WTC11 (cell line): ENCODE data around the gene CRYGN. TPM values are rescaled to one million over a fixed set of nuclear protein-coding genes. Genes with fewer than 3 reads are reported as not detected.
A peak's percentile ranks its signal among the peaks of the same experiment; 100 is the strongest.

Experiments
- ATAC-seq: fragments of 200-7000 bp; cut with Tn5 transposase; 2 replicates; pipeline ENCODE4 v1.10.0; 2021; ENCODE audit warnings: mild to moderate bottlenecking, moderate library complexity
- CTCF ChIA-PET: fragments of 300-600 bp; sonication (Branson Sonifier 250); formaldehyde crosslinking; loops from one replicate; lab custom pipeline; 2021; ENCODE audit warnings: antibody characterized with exemption; lab: Charles Lee
- POLR2A ChIA-PET: fragments of 350-600 bp; sonication (Branson Sonifier 250); formaldehyde crosslinking; loops from one replicate; lab custom pipeline; 2021; ENCODE audit warnings: antibody characterized with exemption; lab: Charles Lee
- DNase-seq: peaks from one replicate; pipeline ENCODE4 v3.0.0; 2021; ENCODE audit warnings: low spot score
- H3K27ac Mint-ChIP-seq: 2 replicates; pipeline ENCODE4 v1.8.0; 2021; ENCODE audit warnings: mixed read lengths
- H3K27me3 Mint-ChIP-seq: 2 replicates; pipeline ENCODE4 v1.8.0; 2021; ENCODE audit warnings: low read depth, mild to moderate bottlenecking, moderate library complexity, mixed read lengths
- H3K36me3 Mint-ChIP-seq: 2 replicates; pipeline ENCODE4 v1.8.0; 2021; ENCODE audit warnings: mixed read lengths
- H3K4me1 Mint-ChIP-seq: 2 replicates; pipeline ENCODE4 v1.8.0; 2022; ENCODE audit warnings: mixed read lengths
- H3K4me3 Mint-ChIP-seq: 2 replicates; pipeline ENCODE4 v1.8.0; 2021; ENCODE audit warnings: mild to moderate bottlenecking, moderate library complexity, mixed read lengths
- H3K9me3 Mint-ChIP-seq: 2 replicates; pipeline ENCODE4 v1.8.0; 2021; ENCODE audit warnings: mixed read lengths
- AR ChIP-seq: fragments of 250-450 bp; sonication (Bioruptor Pico); IDR thresholded peaks from 2 replicates; pipeline ENCODE4 v1.9.0; 2021; ENCODE audit warnings: mild to moderate bottlenecking
- CBFB ChIP-seq: sonication (generic); formaldehyde crosslinking; IDR thresholded peaks from 2 replicates; pipeline ENCODE4 v1.8.1; 2022; ENCODE audit warnings: mild to moderate bottlenecking, low read depth, missing genetic modification reagents
- E2F4 ChIP-seq: sonication (generic); formaldehyde crosslinking; IDR thresholded peaks from 2 replicates; pipeline ENCODE4 v1.8.1; 2022; ENCODE audit warnings: low read depth, mild to moderate bottlenecking, moderate library complexity, missing genetic modification reagents, borderline replicate concordance
- FOXP1 ChIP-seq: sonication (generic); formaldehyde crosslinking; IDR thresholded peaks from 2 replicates; pipeline ENCODE4 v1.8.0; 2022; ENCODE audit warnings: missing genetic modification reagents, mild to moderate bottlenecking, moderate library complexity, borderline replicate concordance
- GABPB1 ChIP-seq: sonication (generic); formaldehyde crosslinking; IDR thresholded peaks from 2 replicates; pipeline ENCODE4 v1.8.1; 2023; ENCODE audit warnings: mild to moderate bottlenecking, missing genetic modification reagents
- HMGXB4 ChIP-seq: sonication (generic); formaldehyde crosslinking; IDR thresholded peaks from 2 replicates; pipeline ENCODE4 v1.8.1; 2023; ENCODE audit warnings: mild to moderate bottlenecking, moderate library complexity, missing genetic modification reagents
- JUN ChIP-seq: sonication (generic); formaldehyde crosslinking; IDR thresholded peaks from 2 replicates; pipeline ENCODE4 v1.8.0; 2023; ENCODE audit warnings: mild to moderate bottlenecking, missing genetic modification reagents
- MAX ChIP-seq: sonication (generic); formaldehyde crosslinking; IDR thresholded peaks from 2 replicates; pipeline ENCODE4 v1.8.0; 2022; ENCODE audit warnings: mild to moderate bottlenecking, missing genetic modification reagents
- NFATC4 ChIP-seq: fragments of 250-450 bp; sonication (Bioruptor Pico); IDR thresholded peaks from 2 replicates; pipeline ENCODE4 v1.9.0; 2021; ENCODE audit warnings: mild to moderate bottlenecking
- SMAD3 ChIP-seq: sonication (generic); formaldehyde crosslinking; IDR thresholded peaks from 2 replicates; pipeline ENCODE4 v1.8.0; 2022; ENCODE audit warnings: missing genetic modification reagents, mild to moderate bottlenecking, borderline replicate concordance
- SP1 ChIP-seq: sonication (generic); formaldehyde crosslinking; conservative IDR thresholded peaks from 2 replicates; pipeline ENCODE4 v1.8.1; 2022; ENCODE audit warnings: missing genetic modification reagents
- USF1 ChIP-seq: sonication (generic); formaldehyde crosslinking; IDR thresholded peaks from 2 replicates; pipeline ENCODE4 v1.8.0; 2022; ENCODE audit warnings: mild to moderate bottlenecking, missing genetic modification reagents
- ZNF416 ChIP-seq: fragments of 250-450 bp; sonication (Bioruptor Pico); IDR thresholded peaks from 2 replicates; pipeline ENCODE4 v1.9.0; 2021; ENCODE audit warnings: mild to moderate bottlenecking, inconsistent platforms
- ZNF423 ChIP-seq: fragments of 250-450 bp; sonication (Bioruptor Pico); IDR thresholded peaks from 2 replicates; pipeline ENCODE4 v2.1.2; 2022; ENCODE audit warnings: mild to moderate bottlenecking, moderate library complexity
- ZSCAN18 ChIP-seq: fragments of 250-450 bp; sonication (Bioruptor Pico); IDR thresholded peaks from 2 replicates; pipeline ENCODE4 v2.1.2; 2022; ENCODE audit warnings: mild to moderate bottlenecking, moderate library complexity
- total RNA-seq: library from RNA; stranded (reverse); gene quantifications from 3 replicates; pipeline ENCODE4 v1.2.3, GENCODE V29; 2021

The CRYGN gene
- total RNA-seq, 1 experiment from 2014 or later, result 1.5 TPM

- peaks cover 24% of the 10 kb centered on the region for H3K4me1 Mint-ChIP-seq
- no peak; the same call in 1 of the 2 replicates for ATAC-seq
- peaks cover 79% of the 10 kb centered on the region for H3K27me3 Mint-ChIP-seq
- 0 out of 2 replicates have a peak, but pooled peaks have one; percentile 29 for TF ChIP-seq FOXP1 (CRISPR knock-in tag)
- no peak for TF ChIP-seq ZSCAN18
- no peak for TF ChIP-seq JUN (CRISPR knock-in tag)
- TF ChIP-seq ZNF423 (CRISPR knock-in tag), result no peak
- TF ChIP-seq SP1 (CRISPR knock-in tag), result no peak
- TF ChIP-seq, all 79 proteins: peak for 1
- Mint-ChIP-seq H3K4me3 (no peak overlapping the region), H3K27ac (no peak overlapping the region), H3K36me3 (peaks cover 9% of the 10 kb centered on the region), H3K9me3 (peaks cover 21% of the 10 kb centered on the region)
- ChIA-PET POLR2A (no interaction called here), CTCF (interaction anchor here (0.7 to 1.1 kb wide), 2 partner anchors 31 to 64 kb away, joined by 3 read pairs; no protein-coding TSS in a partner anchor)
- DNase-seq, result no peak
Observed at GRCh38 chr7:151416941-151417315, 23.0 kb downstream of the CRYGN start.

- ChIA-PET POLR2A (no interaction called here), CTCF (interaction anchor here (0.7 to 1.1 kb wide), 3 partner anchors 24 to 64 kb away, joined by 3 read pairs; partner anchors contain the start of gene CRYGN)
- H3K9me3 Mint-ChIP-seq, result peaks cover 15% of the 10 kb centered on the region
- peaks cover 3% of the 10 kb centered on the region; the same call in 1 of the 2 replicates for H3K36me3 Mint-ChIP-seq
- TF ChIP-seq ZNF423 (CRISPR knock-in tag), result 0 out of 2 replicates have a peak, but pooled peaks have one; percentile 4
- no peak for TF ChIP-seq HMGXB4 (CRISPR knock-in tag)
- H3K4me1 Mint-ChIP-seq, result peaks cover 30% of the 10 kb centered on the region
- no peak overlapping the region for H3K27ac Mint-ChIP-seq
- ATAC-seq (peak; percentile 78), DNase-seq (peak; percentile 60)
- H3K27me3 Mint-ChIP-seq, result peaks cover 80% of the 10 kb centered on the region
- no peak overlapping the region for H3K4me3 Mint-ChIP-seq
Observed at GRCh38 chr7:151416112-151416940, 23.6 kb downstream of the CRYGN start.

GRCh38 chr7:151415375-151416105, 24.4 kb downstream of the CRYGN start:
- ChIA-PET CTCF (interaction anchor here (1.1 kb wide), 1 partner anchor 25 kb away, joined by 3 read pairs; the partner anchor contains the start of gene CRYGN), POLR2A (no interaction called here)
- Mint-ChIP-seq H3K36me3 (peaks cover 3% of the 10 kb centered on the region; the same call in 1 of the 2 replicates), H3K27ac (no peak overlapping the region), H3K4me1 (peaks cover 38% of the 10 kb centered on the region), H3K9me3 (peaks cover 10% of the 10 kb centered on the region), H3K4me3 (no peak overlapping the region), H3K27me3 (peaks cover 86% of the 10 kb centered on the region)
- DNase-seq, result no peak
- TF ChIP-seq GABPB1 (CRISPR knock-in tag), result peak; percentile 83
- no peak for TF ChIP-seq MAX (CRISPR knock-in tag)
- ATAC-seq, result no peak

- H3K36me3 Mint-ChIP-seq, result no peaks in the 10 kb centered on the region
- H3K27ac Mint-ChIP-seq, result no peak overlapping the region
- no peak overlapping the region for H3K4me3 Mint-ChIP-seq
- H3K4me1 Mint-ChIP-seq, result peaks cover 44% of the 10 kb centered on the region
- CTCF ChIA-PET, result no interaction called here
- POLR2A ChIA-PET, result no interaction called here
- no peak for DNase-seq
- TF ChIP-seq AR, result no peak
- TF ChIP-seq NFATC4 (CRISPR knock-in tag), result no peak
- no peak for TF ChIP-seq USF1 (CRISPR knock-in tag)
- no peak for TF ChIP-seq SMAD3 (CRISPR knock-in tag)
- no peak for TF ChIP-seq CBFB (CRISPR knock-in tag)
- no peak for TF ChIP-seq E2F4 (CRISPR knock-in tag)
- TF ChIP-seq ZNF416 (CRISPR knock-in tag), result no peak
- H3K9me3 Mint-ChIP-seq, result no peaks in the 10 kb centered on the region
- H3K27me3 Mint-ChIP-seq, result peaks cover 81% of the 10 kb centered on the region
- ATAC-seq, result no peak
Observed at GRCh38 chr7:151413241-151413640, 26.7 kb downstream of the CRYGN start.
